CD4-positive, alpha-beta T cell treated with Interleukin-12 subunit alpha and Interleukin-12 subunit beta, for 1 hour (primary cell): ENCODE results near the gene KCNN2.

Experiments used
- DNase-seq: peaks from one replicate; pipeline ENCODE4 v3.0.0-alpha.2; 2020

KCNN2 gene

DNA sequence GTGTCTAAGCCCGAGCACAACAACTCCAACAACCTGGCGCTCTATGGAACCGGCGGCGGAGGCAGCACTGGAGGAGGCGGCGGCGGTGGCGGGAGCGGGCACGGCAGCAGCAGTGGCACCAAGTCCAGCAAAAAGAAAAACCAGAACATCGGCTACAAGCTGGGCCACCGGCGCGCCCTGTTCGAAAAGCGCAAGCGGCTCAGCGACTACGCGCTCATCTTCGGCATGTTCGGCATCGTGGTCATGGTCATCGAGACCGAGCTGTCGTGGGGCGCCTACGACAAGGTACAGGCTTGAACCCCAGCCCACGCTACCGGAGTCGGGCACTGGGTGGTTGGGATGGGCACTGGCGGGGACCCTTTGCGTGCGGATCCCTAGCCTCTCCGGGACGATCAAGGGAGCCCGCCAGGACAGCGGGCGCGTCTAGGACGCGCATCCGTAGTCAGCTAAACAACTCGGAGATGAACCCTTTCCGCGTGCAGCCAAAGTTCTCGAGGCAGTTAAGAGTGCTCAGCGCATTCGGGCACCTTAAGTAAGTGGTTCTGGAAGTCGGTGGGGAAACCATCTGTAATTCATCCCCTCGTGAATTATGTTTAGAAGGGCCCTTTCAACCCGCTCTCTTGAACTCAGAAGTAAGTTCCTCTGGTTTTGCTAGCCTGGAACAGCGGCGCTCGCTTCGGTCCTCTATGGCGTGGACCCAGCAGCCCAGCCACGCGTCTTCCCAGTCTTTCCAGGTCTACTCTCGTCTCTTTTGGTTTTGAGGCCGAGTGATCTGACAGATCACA is 1.3 kb downstream of the KCNN2 start:
- no peak for DNase-seq

DNA sequence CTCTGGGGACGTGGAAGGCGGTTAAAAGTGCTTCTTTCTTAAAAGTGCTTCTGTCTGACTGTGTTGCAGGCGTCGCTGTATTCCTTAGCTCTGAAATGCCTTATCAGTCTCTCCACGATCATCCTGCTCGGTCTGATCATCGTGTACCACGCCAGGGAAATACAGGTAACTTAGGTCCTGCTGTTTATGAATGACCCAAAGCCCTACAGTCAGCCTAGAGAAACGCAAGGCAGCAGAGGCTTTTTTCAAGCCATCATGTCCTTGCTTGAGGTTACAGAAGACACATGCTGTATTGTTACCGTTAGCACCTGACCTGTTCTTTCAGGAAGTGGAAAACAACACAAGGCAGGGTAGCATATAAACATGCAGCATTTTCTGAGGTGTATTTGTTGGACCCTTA is 2.0 kb downstream of the KCNN2 start:
- DNase-seq, result no peak

DNA sequence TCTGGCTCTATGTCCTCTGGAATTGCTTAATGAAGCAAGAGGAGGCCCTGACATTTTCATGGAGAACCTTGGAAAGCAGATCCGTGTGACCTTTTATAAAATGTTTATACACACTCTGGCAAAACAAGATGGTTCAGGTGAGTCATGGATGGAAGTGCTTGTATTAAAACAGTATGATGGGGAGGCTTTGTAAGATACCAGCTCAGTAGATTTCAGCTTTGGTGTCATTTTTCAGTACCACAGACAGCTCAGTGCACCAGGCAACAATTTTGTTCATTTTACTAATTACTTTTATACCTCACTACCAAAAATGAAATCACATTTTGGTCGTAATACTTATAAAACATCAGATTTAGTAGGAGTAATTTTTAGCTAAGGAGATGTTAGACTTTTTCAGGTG is 5.2 kb downstream of the KCNN2 start:
- DNase-seq, result no peak

DNA sequence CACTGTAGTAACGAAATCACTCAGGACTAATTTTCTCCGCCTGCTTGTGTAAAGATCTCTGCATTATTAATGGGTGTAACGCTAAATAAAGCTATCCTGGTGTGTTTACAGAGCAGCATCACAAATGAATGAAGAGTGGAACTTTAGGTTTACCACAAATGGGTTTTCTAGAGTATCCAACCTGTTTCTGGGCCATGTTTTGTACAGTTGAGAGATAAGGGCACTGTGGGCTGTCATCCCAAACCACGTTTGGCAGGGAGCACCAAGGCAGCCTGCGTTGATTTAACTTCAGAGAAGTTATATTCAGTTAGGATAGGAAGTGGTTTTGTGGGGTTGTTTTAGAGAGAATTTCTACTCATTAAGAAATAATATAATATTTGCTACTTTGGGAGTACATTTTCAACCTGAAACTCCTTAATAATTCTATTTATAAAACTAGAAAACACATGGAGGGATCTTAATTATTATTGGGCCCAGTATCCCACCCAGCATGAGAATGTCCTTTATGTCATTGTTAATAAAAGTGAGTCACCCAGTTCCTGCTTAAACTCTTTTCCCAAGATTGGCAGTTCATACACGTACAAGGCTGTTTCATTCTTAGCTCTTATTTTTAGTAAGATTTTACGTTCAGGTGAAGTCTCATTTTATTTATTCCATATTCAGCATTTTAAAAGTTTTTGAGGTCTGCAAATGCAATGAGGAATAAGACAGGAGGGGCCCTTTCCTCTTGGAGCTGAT is 8.0 kb downstream of the KCNN2 start:
- DNase-seq, result no peak

DNA sequence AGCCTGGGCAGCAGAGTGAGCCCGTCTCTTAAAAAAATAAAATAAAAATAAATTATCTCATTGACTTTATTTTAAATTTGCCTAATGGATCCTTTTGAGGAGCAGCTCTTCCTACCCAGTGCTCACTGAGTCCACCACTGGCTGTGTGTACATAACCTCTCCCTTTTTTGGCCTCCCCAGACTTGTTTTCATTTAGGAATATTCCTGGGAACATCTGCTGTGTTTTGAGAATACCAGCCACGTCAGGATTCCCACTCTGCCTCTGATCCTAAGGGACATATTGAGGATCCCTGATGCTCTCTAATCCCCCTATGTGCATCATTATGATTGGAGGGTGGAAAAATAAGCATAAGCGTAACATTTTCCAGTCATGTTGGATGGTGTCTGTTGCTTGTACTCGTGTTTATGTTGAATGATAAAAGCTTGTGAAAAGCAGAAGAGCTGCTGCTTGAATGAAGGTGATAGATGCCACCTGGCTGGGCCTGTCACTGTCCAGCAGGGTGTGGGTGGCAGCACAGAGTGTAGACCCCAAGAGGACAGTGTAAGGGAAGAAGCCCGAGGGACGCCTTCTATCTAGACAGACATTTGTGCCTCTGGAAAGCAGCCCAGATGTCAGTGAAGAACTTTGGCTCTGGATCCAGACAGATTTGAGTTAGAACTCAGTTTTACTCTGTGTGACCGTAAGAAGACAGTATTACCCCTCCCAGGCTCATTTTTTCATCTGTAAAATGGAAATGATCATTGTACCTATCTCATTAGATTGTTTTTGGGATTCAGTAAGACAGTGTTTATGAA is 15.4 kb downstream of the KCNN2 start:
- no peak for DNase-seq

DNA sequence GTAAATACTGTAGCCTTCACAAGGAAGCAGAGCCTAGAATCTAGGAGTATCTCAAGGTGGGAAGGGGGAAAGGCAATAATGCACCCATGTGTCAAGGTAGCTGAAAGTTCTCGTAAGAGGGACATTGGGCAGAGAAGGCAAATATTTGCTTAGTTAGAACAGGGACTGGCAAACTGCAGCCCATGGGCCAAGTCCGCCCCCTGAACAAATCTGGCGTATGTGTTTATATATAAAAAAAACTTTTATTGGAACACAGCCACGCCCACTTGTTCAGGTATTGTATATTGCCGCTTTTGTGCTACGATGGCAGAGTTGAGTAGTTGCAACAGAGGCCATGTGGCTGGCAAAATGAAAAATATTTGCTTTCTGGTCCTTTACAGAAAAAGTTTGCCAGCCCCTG is 16.1 kb downstream of the KCNN2 start:
- DNase-seq, result no peak

DNA sequence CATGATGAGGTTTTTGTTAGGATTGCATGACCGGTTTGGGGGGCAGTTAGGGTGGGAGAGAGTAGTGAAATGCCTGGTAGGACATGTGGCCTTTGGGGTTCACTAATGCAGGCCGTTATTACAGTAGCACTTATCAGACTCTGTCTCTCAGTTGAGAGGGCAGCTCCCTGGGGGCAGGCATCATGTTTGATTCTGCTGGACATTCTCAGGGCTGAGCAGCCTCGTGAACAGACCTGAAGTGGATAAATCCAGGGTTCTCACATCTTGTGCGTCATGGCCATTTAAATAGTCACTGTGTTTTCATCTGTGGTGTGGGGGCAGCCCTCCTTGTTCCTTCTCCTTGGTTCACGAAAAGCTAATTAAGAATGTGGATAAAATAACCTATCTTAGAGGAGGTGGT is 18.9 kb downstream of the KCNN2 start:
- DNase-seq, result no peak

DNA sequence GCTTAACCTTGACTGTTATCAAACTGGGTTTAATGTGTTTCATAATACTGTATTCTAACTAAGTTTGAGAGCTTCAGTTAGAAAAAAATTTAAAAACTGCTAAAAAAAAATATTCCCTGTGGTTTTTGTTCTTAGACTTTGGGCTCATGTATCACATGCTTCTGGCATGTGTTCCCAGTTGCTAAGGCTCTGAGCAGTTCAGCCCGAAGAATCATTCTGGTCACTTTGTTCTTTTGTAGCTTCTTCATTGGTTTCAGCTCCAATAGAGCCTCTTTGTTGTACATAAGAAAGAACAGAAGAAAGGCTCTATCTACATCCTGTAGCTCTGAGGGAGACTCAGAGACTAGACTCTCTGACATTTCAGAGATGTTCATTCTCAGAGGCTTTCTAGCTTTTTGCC is 25.6 kb downstream of the KCNN2 start:
- no peak for DNase-seq

DNA sequence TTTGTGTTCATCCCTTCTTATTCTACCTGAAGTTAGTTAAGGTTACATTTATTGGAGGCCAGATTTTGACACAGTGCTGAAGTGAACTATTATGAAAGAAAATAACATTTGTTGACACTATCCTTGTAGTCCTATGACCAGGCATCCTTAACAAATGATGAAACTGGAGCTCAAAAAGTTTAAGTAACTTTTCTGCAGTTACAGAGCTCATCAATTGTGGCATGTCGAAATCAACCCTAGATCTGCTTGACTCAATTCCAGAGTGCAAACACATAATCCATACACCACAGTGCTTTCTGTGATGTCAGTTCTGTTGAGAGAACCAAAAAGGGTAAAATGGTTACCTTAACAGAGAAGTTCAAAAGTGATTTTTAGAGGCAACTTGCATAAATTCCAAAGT is 28.6 kb downstream of the KCNN2 start:
- no peak for DNase-seq

DNA sequence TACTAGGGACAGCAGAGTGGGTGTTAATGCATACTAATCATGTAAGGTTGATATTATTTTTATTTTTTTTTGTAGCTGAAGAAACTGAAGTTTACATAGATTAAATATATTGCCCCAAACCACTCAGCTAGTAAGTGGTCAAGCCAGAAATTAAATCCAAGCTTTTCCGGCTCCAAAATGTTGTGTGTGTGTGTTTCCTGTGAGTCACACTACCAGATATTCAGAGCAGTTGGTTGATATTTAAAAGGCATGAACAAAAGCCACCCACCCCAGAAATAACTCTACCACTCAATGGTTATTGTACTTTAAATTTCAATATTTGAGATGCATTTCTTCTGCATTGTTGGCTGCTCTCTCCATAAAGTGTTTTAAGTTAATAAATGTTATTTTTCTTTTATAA is 29.5 kb downstream of the KCNN2 start:
- DNase-seq, result no peak

DNA sequence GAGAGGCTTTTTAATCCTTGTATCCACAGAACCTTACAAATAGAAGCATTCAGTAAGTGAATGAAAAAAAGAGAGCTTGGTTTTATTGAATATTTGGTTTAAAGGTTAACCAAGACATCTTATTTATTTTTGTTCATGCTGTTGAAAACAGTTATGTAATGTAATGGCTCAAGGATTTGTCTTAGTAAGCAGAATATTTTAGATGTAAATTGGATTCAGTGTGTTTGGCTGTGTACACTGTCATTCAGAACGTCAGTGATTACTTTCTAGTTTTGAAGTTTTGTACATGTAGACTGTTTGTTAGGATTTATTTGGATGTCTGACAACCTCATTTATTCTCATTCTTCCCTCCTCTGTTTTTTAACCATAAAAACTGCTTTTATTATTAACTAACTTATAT is 31.3 kb downstream of the KCNN2 start:
- no peak for DNase-seq

DNA sequence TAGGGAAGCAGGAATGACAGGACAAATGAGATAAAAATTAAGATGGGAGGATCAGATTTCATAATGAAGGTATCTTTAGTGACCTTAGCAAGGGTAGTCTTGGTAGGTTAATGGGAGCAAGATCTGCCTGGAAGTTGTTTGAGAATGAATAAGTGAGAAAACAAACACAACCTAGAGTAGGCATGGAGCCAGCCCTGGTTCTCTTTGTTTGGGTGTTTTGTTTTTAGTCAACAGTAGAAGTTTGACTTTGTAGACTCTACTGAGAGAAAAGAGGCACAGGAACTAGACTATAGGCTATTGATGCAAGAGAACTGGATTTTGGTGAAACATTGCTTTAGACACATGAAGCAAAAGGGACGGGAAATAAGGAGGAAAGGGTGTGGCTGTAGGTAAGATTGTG is 40.3 kb downstream of the KCNN2 start:
- DNase-seq, result no peak

DNA sequence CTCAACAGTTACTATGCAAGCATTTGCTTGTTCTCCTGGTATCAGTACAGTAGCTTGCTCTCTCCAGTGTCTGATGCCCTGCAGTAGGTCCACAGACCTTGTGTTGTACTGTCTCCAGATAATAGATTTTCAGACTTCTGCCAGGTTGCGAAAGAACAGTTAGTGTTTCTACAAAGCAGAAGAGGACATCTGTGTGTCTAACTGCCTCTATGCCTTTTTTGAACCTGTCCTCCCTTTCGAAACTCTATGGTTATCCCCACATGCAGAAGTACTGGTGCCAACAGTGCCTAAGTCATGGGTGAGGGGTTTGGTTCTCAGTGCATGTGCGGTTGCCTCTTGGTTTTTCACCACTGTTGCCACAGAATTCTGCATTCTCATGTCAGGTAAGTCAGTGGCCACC is 45.9 kb downstream of the KCNN2 start:
- DNase-seq, result no peak

DNA sequence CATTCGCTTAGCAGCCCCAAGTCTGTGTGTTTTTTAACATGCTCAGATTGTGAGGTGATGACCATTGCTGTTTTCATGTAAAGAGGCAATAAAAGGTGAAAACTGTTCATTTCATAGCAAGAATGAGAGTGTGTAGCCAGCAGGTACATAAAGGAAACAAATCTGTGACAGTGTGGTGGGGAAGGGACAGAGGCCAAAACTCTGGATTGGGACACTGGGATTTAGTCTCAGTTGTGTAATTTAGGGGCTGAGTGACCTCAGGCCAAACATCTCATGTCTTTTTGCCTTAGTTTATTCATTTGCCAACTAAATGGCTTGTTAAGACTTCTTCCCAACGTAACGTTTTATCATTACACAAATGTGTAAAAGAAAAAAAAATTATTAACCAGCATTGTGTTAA is 47.0 kb downstream of the KCNN2 start:
- no peak for DNase-seq

DNA sequence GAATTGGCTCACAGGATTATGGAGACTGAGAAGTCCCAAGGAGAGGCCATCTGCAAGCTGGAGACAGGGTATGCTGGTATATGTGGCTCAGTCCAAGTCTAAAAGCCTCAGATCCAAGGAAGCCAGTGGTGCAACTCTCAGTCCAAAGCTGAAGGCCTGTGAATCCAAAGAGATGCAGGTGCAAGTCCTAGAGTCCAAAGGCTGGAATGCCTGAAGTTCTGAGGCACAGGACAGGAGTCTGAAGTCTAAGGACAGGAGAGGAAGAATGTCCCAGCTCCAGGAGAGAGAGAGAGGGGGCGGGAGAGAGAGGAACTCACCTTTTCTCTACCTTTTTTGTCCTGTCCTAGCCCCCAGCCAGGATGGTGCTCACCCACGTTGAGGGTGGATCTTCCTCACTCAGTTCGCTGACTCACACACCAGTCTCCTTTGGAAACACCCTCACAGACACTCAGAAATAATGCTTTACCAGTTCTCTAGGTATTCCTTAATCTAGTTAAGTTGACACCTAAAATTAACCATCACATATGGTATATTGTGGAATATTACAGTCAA is 49.6 kb downstream of the KCNN2 start:
- DNase-seq, result no peak

DNA sequence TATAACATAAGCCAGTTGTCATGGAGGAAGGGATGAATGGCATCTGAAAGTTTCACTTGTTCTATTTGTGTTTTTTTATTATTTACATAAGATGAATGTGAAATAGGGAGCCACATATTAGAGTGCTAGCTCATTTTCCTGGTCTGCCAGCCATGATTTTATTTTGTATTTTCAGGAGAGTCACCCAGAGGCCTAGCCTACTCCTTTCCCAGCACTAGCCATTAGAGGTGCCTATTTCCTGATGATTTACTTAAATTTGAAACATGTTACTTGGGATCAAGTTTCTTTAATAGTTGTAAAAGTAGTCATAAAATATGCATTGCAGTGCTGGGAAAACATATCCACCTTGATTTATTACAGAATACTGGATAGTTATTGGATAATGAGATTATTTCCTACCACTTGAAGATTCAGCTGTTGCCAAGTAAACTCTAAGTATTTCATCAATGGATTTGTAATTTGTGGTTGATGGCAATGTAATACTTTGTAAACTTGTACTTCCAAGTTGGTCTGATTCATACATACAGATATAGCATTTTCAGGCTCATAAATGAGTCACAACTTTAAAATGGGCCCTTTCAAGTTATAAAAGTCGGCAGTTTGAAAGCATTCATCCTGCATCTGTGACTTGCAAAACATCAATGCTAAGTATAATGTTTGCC is 50.8 kb downstream of the KCNN2 start:
- DNase-seq, result no peak

DNA sequence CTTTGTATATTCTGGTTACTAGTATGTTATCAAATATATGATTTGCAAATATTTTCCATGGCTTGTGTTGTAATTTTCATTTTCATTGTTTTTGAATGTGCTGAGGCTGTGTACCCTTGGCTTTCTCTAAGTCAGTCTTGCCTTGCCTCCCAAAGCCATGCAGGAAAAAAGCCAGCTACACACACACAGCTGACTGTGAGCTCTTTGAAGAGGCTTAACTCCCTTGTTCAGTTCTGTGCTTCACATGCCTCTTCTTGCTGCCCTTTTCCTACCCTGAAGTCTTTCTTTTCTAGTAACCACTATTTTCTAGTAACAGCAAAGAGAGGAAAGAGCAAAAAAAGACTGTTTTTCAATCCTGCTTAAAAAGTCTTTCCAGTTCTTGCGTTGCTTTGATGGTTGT is 53.9 kb downstream of the KCNN2 start:
- no peak for DNase-seq

DNA sequence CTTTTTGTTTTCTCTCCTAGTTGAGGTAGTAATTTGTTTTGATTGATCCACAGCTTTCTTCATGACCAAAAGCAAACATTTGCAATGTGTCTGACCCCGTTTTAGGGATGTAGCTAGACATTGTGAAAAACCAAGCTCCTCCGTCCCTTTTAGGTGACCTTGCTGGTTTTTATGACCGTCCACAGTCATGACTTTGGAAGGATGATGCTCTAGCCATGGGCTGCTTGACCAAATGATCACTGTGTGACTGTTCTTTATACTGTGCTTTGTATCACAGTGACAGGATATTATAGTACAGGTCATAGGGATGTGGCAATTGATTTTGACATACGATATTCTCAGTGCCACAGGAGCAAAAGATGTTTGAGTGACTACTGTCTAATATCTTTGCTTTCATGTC is 54.4 kb downstream of the KCNN2 start:
- DNase-seq, result no peak

DNA sequence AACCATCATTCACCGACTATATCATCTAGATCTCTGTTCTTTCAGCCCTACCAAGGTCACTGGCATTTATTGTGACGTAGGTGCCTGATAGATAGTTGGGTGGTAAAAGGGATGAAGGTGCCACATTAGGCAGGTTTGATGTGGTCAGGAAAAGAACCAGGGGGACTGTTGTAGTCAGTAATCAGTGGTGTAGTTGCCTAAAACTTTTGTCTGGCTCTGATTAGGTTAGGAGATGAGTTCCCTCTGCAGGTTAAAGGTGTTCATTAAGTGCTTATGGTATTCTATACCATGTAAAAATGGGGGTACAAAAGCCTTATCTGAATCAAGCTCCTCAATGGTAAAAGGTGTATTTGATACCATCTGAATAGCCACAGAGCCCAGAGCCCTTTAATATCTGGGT is 55.6 kb downstream of the KCNN2 start:
- no peak for DNase-seq

DNA sequence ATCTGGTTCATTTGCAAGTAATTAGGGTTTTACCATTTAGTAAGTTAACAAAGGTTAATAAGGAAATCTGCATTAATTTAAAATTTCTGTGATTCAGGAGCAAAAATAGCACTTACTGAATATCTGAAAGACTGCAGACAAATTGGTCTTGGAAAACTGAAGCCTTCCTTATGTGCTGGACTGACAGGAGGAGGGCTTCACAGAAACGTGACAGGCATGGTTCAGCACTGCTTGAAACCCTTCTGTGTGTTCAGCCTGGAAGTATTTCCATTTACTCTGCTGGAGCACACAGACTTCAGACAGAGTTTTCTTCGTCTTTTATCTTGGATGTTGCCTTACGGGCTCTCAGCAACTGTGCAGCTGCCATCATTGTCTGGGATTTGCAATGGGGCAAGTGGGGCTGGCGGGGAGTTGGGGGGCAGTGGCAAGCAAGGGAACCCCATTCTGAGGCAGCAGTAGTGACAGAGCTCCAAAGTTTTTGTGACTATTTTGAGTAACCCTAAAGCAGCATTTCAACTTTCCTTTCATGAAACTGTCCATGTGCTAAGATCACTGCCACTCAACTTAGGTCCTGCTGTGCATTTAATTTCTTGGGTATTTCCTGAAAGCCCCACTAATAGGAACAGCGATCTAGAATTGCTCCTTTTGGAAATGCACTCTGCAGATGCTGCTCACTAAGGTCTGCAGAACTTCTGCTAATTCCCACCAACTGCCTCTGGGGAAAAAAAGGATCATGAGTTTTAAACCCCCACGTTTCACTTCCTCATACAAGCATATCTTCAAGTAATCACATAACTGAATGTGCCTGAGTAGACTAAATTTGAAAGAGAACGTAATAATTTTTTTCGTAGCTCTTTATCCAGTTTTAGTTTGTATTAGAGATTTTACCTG is 56.6 kb downstream of the KCNN2 start:
- DNase-seq, result no peak

DNA sequence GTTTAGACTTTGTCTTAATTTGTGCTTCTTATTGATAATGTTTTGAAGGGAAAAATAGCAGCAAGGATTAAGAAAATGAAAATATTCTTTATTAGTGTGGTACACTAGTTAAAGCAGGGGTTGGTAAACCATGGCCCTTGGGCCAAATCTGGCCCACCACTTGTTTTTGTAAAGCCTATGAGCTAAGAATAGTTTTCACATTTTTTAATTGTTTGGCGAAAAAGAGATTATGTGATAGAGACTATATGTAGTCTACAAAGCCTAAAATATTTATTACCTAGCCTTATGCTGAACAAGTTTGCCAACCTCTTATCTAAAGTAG is 57.2 kb downstream of the KCNN2 start:
- DNase-seq, result no peak

DNA sequence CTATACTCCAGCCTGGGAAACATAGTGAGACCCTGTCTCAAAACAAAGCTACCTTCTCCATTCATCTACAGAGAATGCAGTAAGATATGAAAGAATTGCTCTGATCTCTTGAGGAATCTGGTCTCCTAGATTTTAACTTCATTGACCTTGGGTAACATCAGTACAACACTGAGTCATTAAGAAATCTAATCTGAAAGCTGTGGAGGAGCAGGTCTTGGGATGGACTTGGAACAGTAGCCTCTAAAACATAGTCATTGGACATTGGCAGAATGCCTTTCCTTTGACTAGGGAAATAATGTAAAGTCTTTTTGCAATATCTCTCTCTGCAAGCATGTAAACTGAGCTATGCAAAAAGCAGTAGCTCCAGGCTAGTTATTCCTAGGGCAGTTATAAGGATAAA is 58.1 kb downstream of the KCNN2 start:
- no peak for DNase-seq
